HepG2 (cell line): Measurements from ENCODE around the gene MTA1.

Source experiments
- FOXA1 ChIP-seq, 2 experiments: fragments of 450-650 bp in 1 of 2; sonication (generic) in 1 of 2; formaldehyde crosslinking in 1 of 2; IDR thresholded peaks; 2 replicates each; pipeline versions ENCODE4 v1.4.0 to v1.6.1; 2016 to 2020; ENCODE audit warnings: missing genetic modification reagents in 1 of 2
- NR2C2 ChIP-seq: sonication (generic); formaldehyde crosslinking; IDR thresholded peaks from 2 replicates; pipeline ENCODE4 v1.4.0; 2020; ENCODE audit warnings: missing genetic modification reagents, mild to moderate bottlenecking, moderate library complexity, borderline replicate concordance
- SIN3A ChIP-seq: IDR thresholded peaks from 2 replicates; pipeline ENCODE4 v1.6.1; 2011; ENCODE audit warnings: low read depth, mild to moderate bottlenecking, control low read depth, low read length, borderline replicate concordance
- TAF1 ChIP-seq: sonication (generic); formaldehyde crosslinking; IDR thresholded peaks from 2 replicates; pipeline ENCODE4 v1.4.0; 2020; ENCODE audit warnings: missing genetic modification reagents
- ZNF224 ChIP-seq: sonication (generic); formaldehyde crosslinking; IDR thresholded peaks from 2 replicates; pipeline ENCODE4 v1.5.0; 2020; ENCODE audit warnings: mild to moderate bottlenecking, missing genetic modification reagents
- ZNF230 ChIP-seq: sonication (generic); formaldehyde crosslinking; IDR thresholded peaks from 2 replicates; pipeline ENCODE4 v1.4.0; 2020; ENCODE audit warnings: mild to moderate bottlenecking, missing genetic modification reagents
- ZNF564 ChIP-seq: sonication (generic); formaldehyde crosslinking; IDR thresholded peaks from 2 replicates; pipeline ENCODE4 v1.8.1; 2023; ENCODE audit warnings: mild to moderate bottlenecking, missing genetic modification reagents
- TF ChIP-seq, protein P1 (sequence below): IDR thresholded peaks from 2 replicates; pipeline ENCODE4 v1.6.1; 2016; ENCODE audit warnings: missing compliant biosample characterization, missing genetic modification reagents, borderline replicate concordance
- TF ChIP-seq, protein P2 (sequence below): sonication (generic); formaldehyde crosslinking; IDR thresholded peaks from 2 replicates; pipeline ENCODE4 v1.5.0; 2020; ENCODE audit warnings: mild to moderate bottlenecking, missing genetic modification reagents, moderate library complexity
- TF ChIP-seq, protein P3 (sequence below): sonication (generic); formaldehyde crosslinking; IDR thresholded peaks from 2 replicates; pipeline ENCODE4 v1.5.0; 2020; ENCODE audit warnings: missing genetic modification reagents

DNA sequence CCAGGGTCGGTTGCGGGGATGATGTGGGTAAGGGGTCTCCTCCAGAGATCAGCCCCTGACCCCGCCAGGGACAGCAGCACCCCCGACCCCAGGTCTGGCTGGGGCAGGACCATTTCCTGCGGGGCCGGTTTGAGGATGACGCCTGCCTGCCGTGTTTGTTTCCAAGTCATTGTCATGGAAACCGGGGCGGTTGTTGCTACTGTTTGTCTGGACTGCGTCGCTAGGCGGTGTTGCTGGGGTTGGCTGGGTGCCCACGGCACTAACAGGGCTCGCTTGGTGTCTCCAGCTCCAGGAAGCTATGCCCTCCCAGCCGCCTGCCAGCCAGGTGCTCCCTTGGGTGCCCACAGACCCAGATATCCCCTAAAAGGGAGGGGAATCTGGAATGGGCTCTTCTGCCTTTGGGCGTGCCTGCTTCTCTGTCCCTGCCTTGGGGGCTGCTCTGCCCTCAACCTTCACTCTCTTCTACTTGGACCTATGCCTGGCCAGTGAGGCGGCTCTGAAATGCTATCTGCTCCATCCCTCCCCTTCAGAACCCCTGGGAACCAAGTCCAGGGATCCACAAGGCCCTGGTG is 62.3 kb downstream of the MTA1 start:
- TF ChIP-seq FOXA1 (IDR thresholded peaks at IDR 0.05) (no peak), FOXA1 (CRISPR knock-in tag; IDR thresholded peaks at IDR 0.05) (peak; percentile 60; the same call in 1 of the 2 replicates), TAF1 (no peak), NR2C2 (CRISPR knock-in tag) (no peak), ZNF230 (CRISPR knock-in tag) (no peak), ZNF564 (CRISPR knock-in tag) (no peak), ZNF224 (CRISPR knock-in tag) (no peak), SIN3A (peak; percentile 88; the same call in 1 of the 2 replicates)
- TF ChIP-seq, protein P1, sequence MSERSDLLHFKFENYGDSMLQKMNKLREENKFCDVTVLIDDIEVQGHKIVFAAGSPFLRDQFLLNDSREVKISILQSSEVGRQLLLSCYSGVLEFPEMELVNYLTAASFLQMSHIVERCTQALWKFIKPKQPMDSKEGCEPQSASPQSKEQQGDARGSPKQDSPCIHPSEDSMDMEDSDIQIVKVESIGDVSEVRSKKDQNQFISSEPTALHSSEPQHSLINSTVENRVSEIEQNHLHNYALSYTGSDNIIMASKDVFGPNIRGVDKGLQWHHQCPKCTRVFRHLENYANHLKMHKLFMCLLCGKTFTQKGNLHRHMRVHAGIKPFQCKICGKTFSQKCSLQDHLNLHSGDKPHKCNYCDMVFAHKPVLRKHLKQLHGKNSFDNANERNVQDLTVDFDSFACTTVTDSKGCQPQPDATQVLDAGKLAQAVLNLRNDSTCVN (CRISPR knock-in tag), result no peak
- TF ChIP-seq, protein P2, sequence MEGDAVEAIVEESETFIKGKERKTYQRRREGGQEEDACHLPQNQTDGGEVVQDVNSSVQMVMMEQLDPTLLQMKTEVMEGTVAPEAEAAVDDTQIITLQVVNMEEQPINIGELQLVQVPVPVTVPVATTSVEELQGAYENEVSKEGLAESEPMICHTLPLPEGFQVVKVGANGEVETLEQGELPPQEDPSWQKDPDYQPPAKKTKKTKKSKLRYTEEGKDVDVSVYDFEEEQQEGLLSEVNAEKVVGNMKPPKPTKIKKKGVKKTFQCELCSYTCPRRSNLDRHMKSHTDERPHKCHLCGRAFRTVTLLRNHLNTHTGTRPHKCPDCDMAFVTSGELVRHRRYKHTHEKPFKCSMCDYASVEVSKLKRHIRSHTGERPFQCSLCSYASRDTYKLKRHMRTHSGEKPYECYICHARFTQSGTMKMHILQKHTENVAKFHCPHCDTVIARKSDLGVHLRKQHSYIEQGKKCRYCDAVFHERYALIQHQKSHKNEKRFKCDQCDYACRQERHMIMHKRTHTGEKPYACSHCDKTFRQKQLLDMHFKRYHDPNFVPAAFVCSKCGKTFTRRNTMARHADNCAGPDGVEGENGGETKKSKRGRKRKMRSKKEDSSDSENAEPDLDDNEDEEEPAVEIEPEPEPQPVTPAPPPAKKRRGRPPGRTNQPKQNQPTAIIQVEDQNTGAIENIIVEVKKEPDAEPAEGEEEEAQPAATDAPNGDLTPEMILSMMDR, result peak; percentile 70
- TF ChIP-seq, protein P3, sequence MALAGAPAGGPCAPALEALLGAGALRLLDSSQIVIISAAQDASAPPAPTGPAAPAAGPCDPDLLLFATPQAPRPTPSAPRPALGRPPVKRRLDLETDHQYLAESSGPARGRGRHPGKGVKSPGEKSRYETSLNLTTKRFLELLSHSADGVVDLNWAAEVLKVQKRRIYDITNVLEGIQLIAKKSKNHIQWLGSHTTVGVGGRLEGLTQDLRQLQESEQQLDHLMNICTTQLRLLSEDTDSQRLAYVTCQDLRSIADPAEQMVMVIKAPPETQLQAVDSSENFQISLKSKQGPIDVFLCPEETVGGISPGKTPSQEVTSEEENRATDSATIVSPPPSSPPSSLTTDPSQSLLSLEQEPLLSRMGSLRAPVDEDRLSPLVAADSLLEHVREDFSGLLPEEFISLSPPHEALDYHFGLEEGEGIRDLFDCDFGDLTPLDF (CRISPR knock-in tag), result no peak
